Measurements from ENCODE around the gene NRG2.

NRG2 gene

GRCh38 chr5:139831624-139832023, 211.5 kb downstream of the NRG2 start:
- DNase-seq = no peak

- no peak for DNase-seq
These were observed 213.6 kb downstream of the NRG2 start for GRCh38 chr5:139829471-139829870.

- DNase-seq = no peak
These were observed 214.7 kb downstream of the NRG2 start for GRCh38 chr5:139828207-139828895.

- DNase-seq = no peak
These were observed 217.4 kb downstream of the NRG2 start for GRCh38 chr5:139825690-139826089.

- no peak for DNase-seq
These were observed 219.2 kb downstream of the NRG2 start for GRCh38 chr5:139823757-139824355.

- DNase-seq = no peak
These were observed 220.3 kb downstream of the NRG2 start for GRCh38 chr5:139822553-139823425.

- no peak for DNase-seq
These were observed 221.1 kb downstream of the NRG2 start for GRCh38 chr5:139821806-139822552.

GRCh38 chr5:139820606-139821005, 222.5 kb downstream of the NRG2 start:
- no peak for DNase-seq

- DNase-seq = no peak
These were observed 223.0 kb downstream of the NRG2 start for GRCh38 chr5:139820130-139820529.

GRCh38 chr5:139817970-139818369, 225.1 kb downstream of the NRG2 start:
- DNase-seq = no peak

GRCh38 chr5:139817362-139817761, 225.7 kb downstream of the NRG2 start:
- DNase-seq = no peak

- no peak for DNase-seq
These were observed 226.5 kb downstream of the NRG2 start for GRCh38 chr5:139816566-139816965.

GRCh38 chr5:139814704-139815280, 228.3 kb downstream of the NRG2 start:
- DNase-seq = no peak

- DNase-seq = no peak
These were observed 228.9 kb downstream of the NRG2 start for GRCh38 chr5:139814191-139814601.

GRCh38 chr5:139812836-139813805, 230.0 kb downstream of the NRG2 start:
- DNase-seq = no peak

GRCh38 chr5:139812323-139812722, 230.8 kb downstream of the NRG2 start:
- no peak for DNase-seq

GRCh38 chr5:139811274-139811607, 231.9 kb downstream of the NRG2 start:
- no peak for DNase-seq

GRCh38 chr5:139810341-139811273, 232.5 kb downstream of the NRG2 start:
- DNase-seq = no peak

- no peak for DNase-seq
These were observed 233.7 kb downstream of the NRG2 start for GRCh38 chr5:139809331-139809810.

Data from stimulated activated CD4-positive, alpha-beta T cell treated with anti-CD3 and anti-CD28 coated beads, Interleukin-2, amount 100 ng/mL, for 48 hours (primary cell).